ENCODE measurements around the gene MZT2A.
A peak's percentile ranks its signal among the peaks of the same experiment; 100 is the strongest.
"Not testable (repeated sequence)": the region's sequence is repeated elsewhere in the genome, so short reads cannot be mapped to it uniquely, and the experiment has no call there.

Gene MZT2A

DNA sequence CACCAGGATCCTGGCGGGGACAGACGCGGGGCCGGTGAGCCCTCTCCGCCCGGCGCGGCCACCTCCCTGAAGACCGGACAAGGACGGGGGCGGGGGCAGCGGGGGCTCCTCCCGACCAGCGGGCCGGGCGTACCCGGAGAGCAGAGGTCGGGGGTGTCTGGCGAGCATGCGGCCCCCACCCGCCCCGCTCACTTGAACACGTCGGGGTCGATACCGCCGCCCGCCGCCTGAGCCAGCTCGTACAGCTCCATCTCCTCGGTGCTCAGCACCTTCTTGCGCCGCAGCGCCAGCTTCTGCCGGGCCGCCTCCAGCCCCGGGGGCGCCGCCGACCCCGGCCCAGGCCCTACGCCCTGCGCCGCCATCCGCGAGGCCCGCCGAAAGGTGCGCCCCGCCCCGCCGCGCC lies at the start of gene MZT2A:
Gene MZT2A (minus strand): TSS at position 383 of the 403 bp plus-strand sequence. CDS start 21 bp downstream, at position 362.
- not testable (repeated sequence) for DNase-seq

DNA sequence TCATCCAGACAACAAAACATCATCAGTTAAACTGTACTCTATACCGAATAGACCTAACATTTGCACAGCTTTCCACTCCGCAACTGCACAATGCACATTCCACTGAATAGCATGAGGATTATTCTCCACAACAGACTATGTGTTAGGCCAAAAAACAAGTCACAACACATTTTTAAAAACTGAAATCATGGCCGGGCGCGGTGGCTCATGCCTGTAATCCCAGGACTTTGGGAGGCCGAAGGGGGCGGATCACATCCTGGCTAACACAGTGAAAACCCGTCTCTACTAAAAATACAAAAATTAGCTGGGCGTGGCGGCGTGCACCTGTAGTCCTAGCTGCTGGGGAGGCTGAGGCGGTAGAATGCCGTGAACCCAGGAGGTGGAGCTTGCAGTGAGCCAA lies 46.7 kb upstream of the MZT2A start:
- DNase-seq, result not testable (repeated sequence)

DNA sequence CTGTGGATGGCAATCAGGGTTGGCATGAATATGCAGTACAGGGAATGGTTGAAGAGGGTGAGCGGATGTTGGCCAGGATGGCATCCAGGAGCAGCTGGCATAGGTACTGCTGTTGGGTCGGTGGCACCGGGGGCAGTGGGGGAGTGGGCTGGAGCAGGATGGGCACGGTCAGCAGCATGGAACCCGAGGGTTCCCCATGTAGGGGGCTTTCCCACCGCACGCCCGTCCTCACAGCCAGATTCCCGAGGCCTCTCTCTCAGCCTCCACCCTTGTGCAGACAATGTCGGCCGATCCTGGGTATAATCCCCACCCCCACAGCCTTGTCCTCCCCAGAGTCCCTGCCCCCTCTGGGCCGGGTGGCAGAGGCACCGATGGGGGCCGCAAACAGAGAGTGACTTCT lies 44.6 kb upstream of the MZT2A start:
- not testable (repeated sequence) for DNase-seq

- not testable (repeated sequence) for DNase-seq
Observed at GRCh38 chr2:131535951-131536826, 44.0 kb upstream of the MZT2A start.

GRCh38 chr2:131535526-131535925 lies 43.3 kb upstream of the MZT2A start:
- DNase-seq, result no peak

DNA sequence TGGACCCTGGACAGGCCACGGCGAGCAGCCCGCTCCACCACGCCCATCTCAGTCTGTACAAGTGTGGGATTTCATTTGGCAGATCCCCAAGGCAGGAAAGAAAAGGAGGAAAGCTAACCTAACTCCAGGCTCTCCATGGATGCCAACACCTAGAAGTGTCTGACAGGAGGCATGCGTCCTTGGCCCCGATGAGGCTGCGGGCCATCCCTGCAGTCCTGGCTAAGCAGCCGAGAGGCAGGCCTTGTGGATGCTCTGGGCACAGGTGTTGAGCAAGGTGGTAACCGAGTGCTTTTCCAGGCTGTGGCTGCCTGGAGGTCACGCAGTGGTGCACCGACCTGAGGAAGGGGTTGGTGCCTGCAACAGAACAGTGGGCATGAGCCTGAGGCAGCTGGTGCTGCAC lies 42.8 kb upstream of the MZT2A start:
- not testable (repeated sequence) for DNase-seq

DNA sequence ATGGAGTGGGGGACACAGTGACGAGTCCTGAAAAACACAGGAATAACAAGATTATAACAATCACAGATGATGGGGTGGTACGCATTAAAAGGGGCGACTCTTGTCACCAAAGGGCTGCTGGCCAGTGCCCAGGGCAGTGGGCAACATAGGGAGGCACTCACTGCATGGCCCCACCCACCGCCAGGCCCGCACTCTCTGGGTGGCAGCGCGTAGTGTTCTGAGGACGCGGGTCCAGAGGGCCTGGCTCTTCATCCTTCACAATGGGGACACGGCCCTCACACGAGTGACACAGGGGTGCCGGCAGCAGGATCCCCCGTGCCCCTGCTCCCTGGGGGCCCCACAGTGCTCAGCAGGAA lies 42.1 kb upstream of the MZT2A start:
- DNase-seq, result not testable (repeated sequence)

GRCh38 chr2:131533609-131534316 lies 41.6 kb upstream of the MZT2A start:
- DNase-seq, result not testable (repeated sequence)

- DNase-seq, result not testable (repeated sequence)
Observed at GRCh38 chr2:131532723-131533608, 40.8 kb upstream of the MZT2A start.

DNA sequence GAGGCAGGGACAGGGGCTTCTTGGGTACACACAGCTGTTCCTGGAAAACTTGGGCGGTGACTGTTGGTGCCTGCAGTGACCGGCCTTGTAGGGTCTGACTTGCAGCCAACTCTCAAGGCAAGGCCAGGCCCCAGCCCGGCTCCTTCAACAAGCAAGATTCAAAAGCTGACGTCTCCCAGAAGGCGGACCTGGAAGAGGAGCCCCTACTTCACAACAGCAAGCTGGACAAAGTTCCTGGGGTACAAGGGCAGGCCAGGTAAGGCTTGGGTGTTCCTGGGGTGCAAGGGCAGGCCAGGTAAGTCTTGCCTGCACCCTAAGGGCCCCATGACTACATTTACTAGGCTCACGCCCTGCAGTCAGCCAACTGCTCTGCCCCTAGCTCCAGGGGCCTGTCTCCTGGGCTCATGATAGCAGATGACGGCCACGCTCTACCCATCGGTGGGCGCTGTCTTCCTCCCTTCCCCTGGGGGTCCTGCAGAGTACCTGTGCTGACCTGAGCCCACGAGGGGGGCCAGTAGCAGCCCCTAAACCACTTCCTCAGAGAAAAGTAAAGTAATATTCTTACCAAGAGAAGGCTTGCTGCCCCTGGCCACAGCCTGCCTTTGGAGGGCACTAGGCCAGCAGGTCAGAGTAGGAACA lies 39.5 kb upstream of the MZT2A start:
- DNase-seq, result not testable (repeated sequence)

DNA sequence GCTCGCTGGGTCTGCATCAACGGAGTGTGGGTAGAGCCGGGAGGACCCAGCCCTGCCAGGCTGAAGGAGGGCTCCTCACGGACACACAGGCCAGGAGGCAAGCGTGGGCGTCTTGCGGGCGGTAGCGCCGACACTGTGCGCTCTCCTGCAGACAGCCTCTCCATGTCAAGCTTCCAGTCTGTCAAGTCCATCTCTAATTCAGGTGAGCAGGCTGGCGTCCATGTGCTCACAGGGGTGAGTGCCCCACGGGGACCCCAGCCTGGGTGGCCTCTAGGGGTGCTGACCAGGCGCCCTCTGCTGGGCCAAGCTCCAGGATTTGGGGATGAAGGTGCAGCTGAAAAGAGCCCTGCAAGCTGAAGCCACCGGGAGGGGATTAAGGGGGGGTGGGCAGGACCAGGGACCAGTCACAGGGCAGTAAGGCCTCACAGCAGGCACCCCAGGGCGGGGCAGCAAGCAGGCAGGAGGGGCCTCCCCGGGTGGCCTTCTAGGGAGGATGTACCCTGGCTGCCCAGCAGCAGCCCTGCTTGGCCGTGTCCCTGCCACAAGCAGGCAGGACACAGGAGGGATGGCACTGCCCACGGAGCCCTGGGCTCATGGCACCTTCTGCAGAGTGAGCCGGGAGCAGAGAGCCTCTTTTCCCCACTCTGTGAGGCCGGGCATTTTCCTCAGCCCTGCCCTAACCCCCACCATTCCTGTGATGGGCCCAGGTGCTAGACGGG lies 38.6 kb upstream of the MZT2A start:
- peak; percentile 52 for DNase-seq

- DNase-seq, result peak; percentile 50
Observed at GRCh38 chr2:131529864-131530445, 37.8 kb upstream of the MZT2A start.

DNA sequence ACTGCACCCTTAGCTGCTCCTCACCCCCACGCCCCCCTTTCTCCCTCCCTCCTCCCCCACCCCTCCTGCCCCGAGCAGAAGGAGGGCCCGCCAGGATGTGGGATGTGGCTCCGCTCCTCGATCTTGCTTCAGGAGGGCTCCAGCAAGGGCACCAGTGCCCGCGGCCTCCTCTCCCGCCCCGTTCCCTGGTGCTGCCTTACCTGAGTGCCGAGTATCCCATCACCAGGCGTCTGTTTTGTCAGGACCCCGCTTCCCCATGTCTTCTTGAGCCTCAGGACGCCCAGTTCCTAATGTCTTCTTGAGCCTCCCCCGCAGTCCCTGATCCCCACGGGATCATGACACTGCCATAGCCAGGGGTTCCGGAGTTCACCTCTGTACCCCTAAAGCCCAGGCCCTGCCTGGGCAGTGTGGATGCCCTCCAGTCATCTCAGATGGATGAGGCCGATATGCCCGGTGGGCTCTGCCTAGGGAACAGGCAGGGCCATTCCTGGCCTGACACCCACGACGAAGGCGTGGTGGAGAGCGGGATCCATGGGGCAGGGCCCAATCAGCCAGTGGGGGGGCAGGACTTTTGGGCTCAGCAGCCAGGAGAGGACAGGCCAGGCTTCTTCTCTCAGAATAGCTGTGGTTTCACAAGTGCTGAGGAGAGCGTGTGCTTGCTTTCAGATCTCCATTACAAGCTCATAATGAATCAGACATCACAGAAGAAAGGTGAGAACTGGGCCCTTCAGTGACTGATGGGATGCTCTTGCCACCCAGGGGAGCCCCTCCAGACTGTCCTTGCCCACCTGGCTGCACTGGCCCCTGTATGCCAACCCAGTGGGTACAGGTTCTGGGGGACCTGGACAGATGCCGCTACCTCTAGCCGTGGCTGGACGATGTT lies 37.0 kb upstream of the MZT2A start:
- peak; percentile 54 for DNase-seq

DNA sequence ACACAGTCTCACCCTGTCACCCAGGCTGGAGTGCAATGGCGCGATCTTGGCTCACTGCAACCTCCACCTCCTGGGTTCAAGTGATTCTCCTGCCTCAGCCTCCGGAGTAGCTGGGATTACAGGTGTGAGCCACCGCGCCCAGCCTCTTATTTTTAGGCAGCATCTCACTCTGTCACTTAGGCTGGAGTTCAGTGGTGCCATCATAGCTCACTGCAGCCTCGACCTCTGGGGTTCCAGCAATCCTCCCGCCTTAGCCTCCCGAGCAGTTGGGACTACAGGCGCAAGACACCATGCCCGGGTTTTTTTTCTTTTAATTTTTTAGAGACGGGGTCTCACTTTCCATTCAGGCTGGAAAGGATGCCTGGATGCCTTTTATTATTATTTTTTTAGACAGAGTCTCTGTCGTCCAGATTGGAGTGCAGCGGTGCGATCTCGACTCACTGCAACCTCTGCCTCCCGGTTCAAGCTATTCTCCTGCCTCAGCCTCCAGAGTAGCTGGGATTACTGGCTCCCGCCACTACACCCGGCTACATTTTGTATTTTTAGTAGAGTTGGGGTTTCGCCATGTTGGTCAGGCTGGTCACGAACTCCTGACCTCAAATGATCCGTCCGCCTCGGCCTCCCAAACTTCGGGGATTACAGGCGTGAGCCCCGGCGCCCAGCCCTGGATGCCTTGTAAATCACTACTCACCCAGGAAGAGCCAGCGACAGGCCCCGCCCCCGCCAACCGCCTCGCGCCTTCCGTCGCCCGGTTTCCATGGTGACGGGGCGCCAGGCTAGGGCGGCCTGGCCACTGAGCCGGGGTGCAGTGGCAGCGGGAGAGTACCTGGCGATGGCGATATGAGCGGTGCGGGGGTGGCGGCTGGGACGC lies 35.2 kb upstream of the MZT2A start, which contains the start of gene CCDC74A:
Gene CCDC74A (plus strand): TSS at position 758 of the 871 bp plus-strand sequence. CDS start 83 bp downstream, at position 841.
- DNase-seq, result peak; percentile 88

DNA sequence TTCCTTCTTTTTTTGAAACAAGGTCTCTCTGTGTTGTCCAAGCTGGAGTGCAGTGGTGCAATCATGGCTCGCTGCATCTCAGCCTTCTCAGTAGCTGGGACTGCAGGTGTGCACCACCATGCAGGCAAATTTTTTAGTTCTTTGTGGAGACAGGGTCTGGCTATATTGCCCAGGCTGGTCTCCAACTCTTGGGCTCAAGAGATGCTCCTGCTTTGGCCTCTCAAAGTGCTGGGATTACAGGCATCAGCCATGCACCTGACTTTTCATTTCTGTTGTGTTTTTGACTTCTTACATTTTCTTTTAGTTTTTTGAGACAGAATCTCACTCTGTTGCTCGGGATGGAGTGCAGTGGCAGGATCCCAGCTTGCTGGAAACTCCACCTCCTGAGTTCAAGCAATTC lies 33.1 kb upstream of the MZT2A start:
- DNase-seq, result peak; percentile 38

DNA sequence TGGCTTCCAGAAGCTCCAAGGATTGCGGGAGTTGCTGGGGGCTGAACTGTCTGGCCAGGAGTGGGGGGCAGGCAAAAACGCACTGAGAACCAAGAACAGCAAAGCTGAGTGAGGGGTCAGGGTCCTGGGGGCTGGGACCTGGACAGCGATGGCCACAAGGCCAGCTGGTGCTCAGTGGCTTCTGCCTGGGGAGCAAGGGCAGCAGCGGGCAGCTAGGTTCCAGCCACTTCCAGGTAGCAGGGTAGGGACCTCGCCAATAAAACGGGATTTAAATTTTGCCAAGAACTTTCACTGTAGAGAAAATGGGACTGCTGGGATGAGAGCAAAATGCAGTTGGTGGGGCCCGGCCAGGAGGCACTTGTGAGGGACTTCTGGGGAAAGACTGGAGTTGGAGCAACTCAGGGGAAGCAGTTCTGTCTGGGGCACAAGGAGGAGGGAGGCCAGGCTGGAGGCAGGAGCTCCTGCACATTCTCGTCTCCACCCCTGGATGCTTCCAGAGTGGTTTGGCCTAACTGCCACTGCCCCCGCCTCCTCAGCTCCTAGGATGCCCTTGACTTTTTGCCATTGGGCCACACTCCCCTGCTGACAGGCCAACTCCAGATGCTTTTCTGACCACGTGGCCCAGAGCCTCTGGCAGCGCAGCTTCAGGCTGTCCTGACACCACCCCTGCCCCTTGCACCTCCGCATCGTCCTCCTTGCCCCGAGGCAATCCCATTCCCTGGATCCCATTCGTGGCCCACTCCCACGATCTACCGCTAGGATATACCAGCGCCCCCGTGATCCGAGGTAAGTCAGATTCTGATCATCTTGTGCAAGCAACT lies 30.0 kb upstream of the MZT2A start:
- DNase-seq, result peak; percentile 51

DNA sequence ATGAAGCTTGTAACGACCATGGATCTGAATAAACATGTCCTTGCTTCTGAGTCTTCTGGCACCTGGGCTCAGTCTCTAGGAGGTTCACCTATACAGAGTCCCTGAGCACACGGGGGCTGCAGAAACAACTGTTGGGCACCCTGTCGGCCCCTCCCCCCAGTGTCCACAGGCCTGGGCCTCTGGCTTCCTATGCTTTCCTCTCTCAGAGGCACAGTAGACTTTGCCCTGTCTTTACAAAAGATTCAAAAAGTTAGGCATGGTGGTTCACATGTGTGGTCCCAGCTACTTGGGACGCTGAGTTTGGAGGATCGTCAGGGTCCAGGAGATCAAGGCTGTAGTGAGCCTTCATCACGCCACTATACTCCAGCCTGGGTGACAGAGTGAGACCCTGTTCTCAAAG lies 29.3 kb upstream of the MZT2A start:
- not testable (repeated sequence) for DNase-seq

DNA sequence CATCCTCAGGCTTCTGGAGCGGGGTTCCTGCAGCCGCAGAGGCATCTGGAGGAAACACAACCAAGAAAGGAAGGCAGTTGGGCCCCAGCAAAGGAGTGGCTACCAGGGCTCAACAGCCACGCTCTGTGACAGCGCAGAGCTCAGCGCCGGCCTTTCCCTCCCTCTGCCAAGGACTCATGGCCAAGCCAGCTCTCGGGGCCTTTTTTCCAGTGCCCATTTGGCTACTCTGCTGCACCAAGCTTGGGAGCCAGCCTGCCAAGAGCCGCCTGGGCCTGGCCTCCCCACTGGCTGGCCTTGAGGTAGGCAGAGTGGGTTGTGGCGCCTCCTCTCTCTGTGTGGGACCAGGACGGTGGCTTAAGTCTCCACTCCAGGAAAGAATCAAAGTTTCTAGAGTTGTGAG lies 28.3 kb upstream of the MZT2A start:
- DNase-seq, result no peak

Measured in activated CD8-positive, alpha-beta memory T cell treated with anti-CD3 and anti-CD28 coated beads, Interleukin-2, amount 50 U/mL, for 48 hours (primary cell).